ENCODE results near the gene PBX3.

- no peak for TF ChIP-seq CTCF (IDR thresholded peaks at IDR 0.05)
- TF ChIP-seq POLR2A (IDR thresholded peaks at IDR 0.05): no peak
These were observed 165.5 kb downstream of the PBX3 start for GRCh38 chr9:125912667-125913066.
